Type B pancreatic cell (in vitro differentiated cells): Measurements from ENCODE around the gene SH3D19. TPM values are rescaled to one million over a fixed set of nuclear protein-coding genes. Genes with fewer than 3 reads are reported as not detected.

ENCODE experiments used
- DNase-seq: peaks from one replicate; pipeline ENCODE4 v3.0.0; 2021; ENCODE audit warnings: mixed read lengths; ENCODE audit not compliant: unreplicated experiment; ENCODE audit errors: extremely low spot score
- H3K27ac Mint-ChIP-seq: 2 replicates; pipeline ENCODE4 v1.8.0; 2021; ENCODE audit warnings: mild to moderate bottlenecking, mixed read lengths
- H3K27me3 Mint-ChIP-seq: 2 replicates; pipeline ENCODE4 v1.8.0; 2021; ENCODE audit warnings: mixed read lengths
- H3K36me3 Mint-ChIP-seq: 2 replicates; pipeline ENCODE4 v1.8.0; 2021; ENCODE audit warnings: mixed read lengths
- H3K4me1 Mint-ChIP-seq: one replicate; pipeline ENCODE4 v1.8.0; 2021; ENCODE audit warnings: mixed read lengths; ENCODE audit not compliant: unreplicated experiment
- H3K4me3 Mint-ChIP-seq: 2 replicates; pipeline ENCODE4 v1.8.0; 2021; ENCODE audit warnings: mild to moderate bottlenecking, mixed read lengths
- H3K9me3 Mint-ChIP-seq: 2 replicates; pipeline ENCODE4 v1.8.0; 2021; ENCODE audit warnings: mixed read lengths
- CTCF ChIP-seq: fragments of 200-600 bp; sonication (generic); conservative IDR thresholded peaks from 2 replicates; pipeline ENCODE4 v1.5.0; 2021; ENCODE audit warnings: antibody characterized with exemption, mild to moderate bottlenecking
- total RNA-seq: library from RNA; stranded (reverse); gene quantifications from 2 replicates; pipeline ENCODE4 v1.2.1, GENCODE V29; 2021; ENCODE audit warnings: low replicate concordance

Gene SH3D19
- total RNA-seq, 1 donor from 2014 or later: 24.3 TPM

- peak overlapping the region; percentile 98 for H3K27ac Mint-ChIP-seq
- no peak overlapping the region for H3K4me3 Mint-ChIP-seq
These were observed 128.2 kb downstream of the SH3D19 start for GRCh38 chr4:151197247-151197646.

GRCh38 chr4:151195801-151196200 is 129.6 kb downstream of the SH3D19 start:
- no peaks in the 10 kb centered on the region for H3K27me3 Mint-ChIP-seq
- peaks cover 17% of the 10 kb centered on the region for H3K9me3 Mint-ChIP-seq
- no peaks in the 10 kb centered on the region for H3K4me1 Mint-ChIP-seq
- TF ChIP-seq CTCF: no peak
- H3K4me3 Mint-ChIP-seq: peak overlapping the region; percentile 82
- H3K36me3 Mint-ChIP-seq: peaks cover 18% of the 10 kb centered on the region
- H3K27ac Mint-ChIP-seq: peak overlapping the region; percentile 98
- DNase-seq: no peak

More at GRCh38 chr4:151197247-151197646, 128.2 kb downstream of the SH3D19 start:
- peaks cover 12% of the 10 kb centered on the region for H3K9me3 Mint-ChIP-seq
- no peaks in the 10 kb centered on the region for H3K27me3 Mint-ChIP-seq
- H3K36me3 Mint-ChIP-seq: peaks cover 10% of the 10 kb centered on the region
- no peak for DNase-seq
- no peak for TF ChIP-seq CTCF
- no peaks in the 10 kb centered on the region for H3K4me1 Mint-ChIP-seq

- Mint-ChIP-seq H3K36me3 (peaks cover 25% of the 10 kb centered on the region), H3K27ac (peak overlapping the region; percentile 24), H3K9me3 (peaks cover 25% of the 10 kb centered on the region), H3K4me1 (no peaks in the 10 kb centered on the region), H3K27me3 (no peaks in the 10 kb centered on the region), H3K4me3 (no peak overlapping the region)
- TF ChIP-seq CTCF: no peak
- DNase-seq: no peak
These were observed 132.0 kb downstream of the SH3D19 start for GRCh38 chr4:151193414-151193813.

- peak overlapping the region; percentile 39 for H3K27ac Mint-ChIP-seq
- H3K4me3 Mint-ChIP-seq: no peak overlapping the region
- H3K36me3 Mint-ChIP-seq: peaks cover 25% of the 10 kb centered on the region
- peaks cover 25% of the 10 kb centered on the region for H3K9me3 Mint-ChIP-seq
- H3K27me3 Mint-ChIP-seq: no peaks in the 10 kb centered on the region
- TF ChIP-seq CTCF: no peak
- DNase-seq: no peak
- H3K4me1 Mint-ChIP-seq: no peaks in the 10 kb centered on the region
These were observed 132.7 kb downstream of the SH3D19 start for GRCh38 chr4:151192556-151193235.

GRCh38 chr4:151184523-151185458 is 140.6 kb downstream of the SH3D19 start:
- no peak for TF ChIP-seq CTCF
- Mint-ChIP-seq H3K4me1 (peaks cover 18% of the 10 kb centered on the region), H3K27ac (peak overlapping the region; percentile 1), H3K9me3 (peaks cover 3% of the 10 kb centered on the region), H3K27me3 (no peaks in the 10 kb centered on the region), H3K36me3 (peaks cover 3% of the 10 kb centered on the region), H3K4me3 (no peak overlapping the region)
- no peak for DNase-seq
